Lung (tissue), 12 donors: ENCODE measurements around the gene DDX24. TPM values are rescaled to one million over a fixed set of nuclear protein-coding genes. Genes with fewer than 3 reads are reported as not detected.

Experiments
- ATAC-seq: fragments of 200-7000 bp; cut with Tn5 transposase; one replicate; pipeline ENCODE4 v1.9.1; 2020; ENCODE audit warnings: moderate number of reproducible peaks; ENCODE audit not compliant: insufficient read depth, low FRiP score
- DNase-seq, 3 donors: peaks; one replicate each; pipeline ENCODE4 v3.0.0-alpha.2; 2013 to 2017
- H3K27ac ChIP-seq, 2 donors: one replicate each; pipeline ENCODE4 v1.5.1; 2013; ENCODE audit warnings: mild to moderate bottlenecking in 2 of 2, moderate library complexity in 2 of 2, control low read depth in 1 of 2, inconsistent platforms in 1 of 2, low read depth in 1 of 2, low read length in 1 of 2
- H3K27me3 ChIP-seq, 3 donors: one replicate each; pipeline ENCODE4 v1.5.1; 2013; ENCODE audit warnings: low read length in 2 of 3; ENCODE audit not compliant: control insufficient read depth in 3 of 3, insufficient read depth in 3 of 3
- H3K36me3 ChIP-seq, 4 donors: one replicate each; pipeline ENCODE4 v1.5.1; 2013; ENCODE audit warnings: low read length in 4 of 4, mild to moderate bottlenecking in 1 of 4, moderate library complexity in 1 of 4; ENCODE audit not compliant: control insufficient read depth in 4 of 4, insufficient read depth in 4 of 4
- H3K4me1 ChIP-seq, 5 donors: one replicate each; pipeline ENCODE4 v1.5.1; 2013; ENCODE audit warnings: low read length in 5 of 5, mild to moderate bottlenecking in 2 of 5, moderate library complexity in 1 of 5; ENCODE audit not compliant: control insufficient read depth in 5 of 5, insufficient read depth in 5 of 5
- H3K4me3 ChIP-seq: one replicate; pipeline ENCODE4 v1.5.1; 2013; ENCODE audit warnings: mild to moderate bottlenecking, control low read depth, moderate library complexity
- H3K9ac ChIP-seq, 2 donors: one replicate each; pipeline ENCODE4 v1.5.1; 2013; ENCODE audit warnings: low read length in 2 of 2, control low read depth in 1 of 2; ENCODE audit not compliant: insufficient read depth in 1 of 2
- H3K9me3 ChIP-seq, 4 donors: one replicate each; pipeline ENCODE4 v1.5.1; 2013; ENCODE audit warnings: low read length in 3 of 4, mild to moderate bottlenecking in 1 of 4, moderate library complexity in 1 of 4; ENCODE audit not compliant: control insufficient read depth in 4 of 4, insufficient read depth in 3 of 4
- WGBS, 2 donors: extraction: QIAGEN DNeasy Blood & Tissue Kit; methylation state at CpG; one replicate each; pipeline ENCODE4 v1.1.7; 2013; 5-methylcytosine and 5-hydroxymethylcytosine counted together
- polyA plus RNA-seq, 2 donors: library from polyadenylated mRNA; stranded (reverse); fragments of 200-250 nt; gene quantifications; one replicate each; pipeline ENCODE4 v1.2.1, GENCODE V29; 2013
- total RNA-seq, 2 donors: library from RNA; depleted of rRNA in 1 of 2; stranded (reverse); fragments of >200 nt in 1 of 2; gene quantifications; one replicate each; pipeline ENCODE4 v1.2.1, GENCODE V29; 2014 to 2021
- TF ChIP-seq, protein P1 (sequence below): IDR thresholded peaks from 2 replicates; pipeline ENCODE4 v1.5.1; 2012; ENCODE audit warnings: mild to moderate bottlenecking; ENCODE audit errors: control extremely low read depth, extremely low read depth
- donor health status: control.
- donor health status: control.
- donor health status: Bipolar disorder and iron deficiency.
- donor health status: healthy.
- donor health status: DM: yes; HTN: yes; CAD: no.

Gene DDX24
- total and polyA plus RNA-seq, 4 donors = 78.4 to 138 (median 107) TPM

DNA sequence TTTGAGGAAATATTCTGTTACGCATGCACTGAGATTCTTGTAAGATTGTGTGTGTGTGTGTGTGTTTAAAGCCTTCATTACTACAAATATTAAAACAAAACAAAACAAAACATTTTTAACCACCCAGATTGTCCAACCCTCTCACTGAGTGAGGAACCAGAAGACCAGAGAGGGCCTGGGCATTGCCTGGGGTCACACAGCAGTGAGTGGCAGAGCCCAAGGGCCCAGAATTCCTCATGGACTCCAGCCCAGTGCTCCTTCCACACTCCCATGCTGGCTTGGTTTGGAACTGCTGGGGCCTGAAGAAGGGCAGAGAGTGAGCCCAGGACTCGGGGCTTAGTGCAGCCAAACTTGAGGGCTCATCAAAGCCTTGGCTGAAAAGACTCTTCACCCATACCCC, 56.5 kb downstream of the DDX24 start:
- TF ChIP-seq, protein P1, sequence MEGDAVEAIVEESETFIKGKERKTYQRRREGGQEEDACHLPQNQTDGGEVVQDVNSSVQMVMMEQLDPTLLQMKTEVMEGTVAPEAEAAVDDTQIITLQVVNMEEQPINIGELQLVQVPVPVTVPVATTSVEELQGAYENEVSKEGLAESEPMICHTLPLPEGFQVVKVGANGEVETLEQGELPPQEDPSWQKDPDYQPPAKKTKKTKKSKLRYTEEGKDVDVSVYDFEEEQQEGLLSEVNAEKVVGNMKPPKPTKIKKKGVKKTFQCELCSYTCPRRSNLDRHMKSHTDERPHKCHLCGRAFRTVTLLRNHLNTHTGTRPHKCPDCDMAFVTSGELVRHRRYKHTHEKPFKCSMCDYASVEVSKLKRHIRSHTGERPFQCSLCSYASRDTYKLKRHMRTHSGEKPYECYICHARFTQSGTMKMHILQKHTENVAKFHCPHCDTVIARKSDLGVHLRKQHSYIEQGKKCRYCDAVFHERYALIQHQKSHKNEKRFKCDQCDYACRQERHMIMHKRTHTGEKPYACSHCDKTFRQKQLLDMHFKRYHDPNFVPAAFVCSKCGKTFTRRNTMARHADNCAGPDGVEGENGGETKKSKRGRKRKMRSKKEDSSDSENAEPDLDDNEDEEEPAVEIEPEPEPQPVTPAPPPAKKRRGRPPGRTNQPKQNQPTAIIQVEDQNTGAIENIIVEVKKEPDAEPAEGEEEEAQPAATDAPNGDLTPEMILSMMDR = no peak
- 93 to 96% methylated on average over 2 of the region's 2 CpGs for WGBS, 2 donors
- Histone ChIP-seq H3K9me3 (no peaks in the 10 kb centered on the region), H3K9ac (no peak overlapping the region), H3K27ac (no peak overlapping the region), H3K4me3 (no peak overlapping the region), H3K27me3 (no peaks in the 10 kb centered on the region), H3K36me3 (no peaks in the 10 kb centered on the region), H3K4me1 (peaks cover 0 to 7% (median 0%) of the 10 kb centered on the region in 5 donors)
- DNase-seq (no peak), ATAC-seq (no peak)

GRCh38 chr14:94022532-94023411, 58.2 kb downstream of the DDX24 start:
- ATAC-seq = no peak
- H3K36me3 ChIP-seq = no peaks in the 10 kb centered on the region
- no peak overlapping the region for H3K27ac ChIP-seq
- 71% methylated on average over 10 of the region's 10 CpGs for WGBS, 2 donors
- no peaks in the 10 kb centered on the region for H3K27me3 ChIP-seq
- TF ChIP-seq, protein P1 = no peak
- peak in 1 of 3 donors; percentile 32 for DNase-seq
- H3K4me1 ChIP-seq = peaks cover 0 to 7% (median 0%) of the 10 kb centered on the region in 5 donors
- no peak overlapping the region for H3K4me3 ChIP-seq
- H3K9ac ChIP-seq = no peak overlapping the region
- no peaks in the 10 kb centered on the region for H3K9me3 ChIP-seq

DNA sequence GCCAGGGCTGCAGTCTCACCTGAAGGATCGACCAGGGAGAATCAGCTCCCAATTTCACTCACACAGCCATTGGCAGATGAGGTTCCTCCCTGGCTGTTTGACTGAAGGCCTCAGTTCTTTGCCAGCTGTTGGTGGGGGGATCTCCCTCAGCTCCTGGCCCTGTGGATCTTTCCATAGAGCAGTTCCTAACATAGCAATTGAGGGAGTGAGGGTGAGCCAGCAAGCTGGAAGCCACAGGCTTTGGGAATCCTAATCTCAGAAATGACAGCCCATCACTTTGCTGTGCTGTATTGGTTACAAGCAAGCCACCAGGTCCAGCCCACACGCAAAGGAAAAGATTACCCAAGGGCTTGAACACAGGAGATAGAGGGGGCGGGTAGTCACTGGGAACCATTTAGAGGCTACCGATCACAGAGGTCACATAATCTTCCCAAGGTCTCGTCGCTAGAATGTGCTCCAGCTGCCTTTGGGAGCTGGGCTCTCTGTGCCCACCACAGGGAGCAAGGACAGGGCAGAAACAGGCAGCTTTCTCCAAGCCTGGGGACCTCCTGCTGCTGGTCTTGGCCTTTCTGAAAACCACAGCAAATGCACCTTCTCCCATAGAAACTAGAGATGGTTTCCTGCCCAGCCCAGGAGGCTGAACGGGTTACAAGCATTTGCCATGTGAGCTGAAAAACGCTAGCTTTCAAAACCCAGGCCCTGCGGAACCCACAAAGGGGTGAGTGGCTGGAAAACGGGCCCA, 59.4 kb downstream of the DDX24 start:
- H3K36me3 ChIP-seq = no peaks in the 10 kb centered on the region
- TF ChIP-seq, protein P1 = no peak
- H3K4me3 ChIP-seq = no peak overlapping the region
- no peaks in the 10 kb centered on the region for H3K27me3 ChIP-seq
- H3K27ac ChIP-seq = no peak overlapping the region
- no peaks in the 10 kb centered on the region for H3K4me1 ChIP-seq
- no peak overlapping the region for H3K9ac ChIP-seq
- DNase-seq (no peak), ATAC-seq (no peak)
- WGBS, 2 donors = 76 to 83% methylated on average over 10 of the region's 10 CpGs
- H3K9me3 ChIP-seq = no peaks in the 10 kb centered on the region
